ENCODE results near the gene PCSK6. TPM values are rescaled to one million over a fixed set of nuclear protein-coding genes. Genes with fewer than 3 reads are reported as not detected.

Gene PCSK6
- total RNA-seq, 4 donors from 2014 or later: 10.6 to 98.2 (median 12.8) TPM

DNA sequence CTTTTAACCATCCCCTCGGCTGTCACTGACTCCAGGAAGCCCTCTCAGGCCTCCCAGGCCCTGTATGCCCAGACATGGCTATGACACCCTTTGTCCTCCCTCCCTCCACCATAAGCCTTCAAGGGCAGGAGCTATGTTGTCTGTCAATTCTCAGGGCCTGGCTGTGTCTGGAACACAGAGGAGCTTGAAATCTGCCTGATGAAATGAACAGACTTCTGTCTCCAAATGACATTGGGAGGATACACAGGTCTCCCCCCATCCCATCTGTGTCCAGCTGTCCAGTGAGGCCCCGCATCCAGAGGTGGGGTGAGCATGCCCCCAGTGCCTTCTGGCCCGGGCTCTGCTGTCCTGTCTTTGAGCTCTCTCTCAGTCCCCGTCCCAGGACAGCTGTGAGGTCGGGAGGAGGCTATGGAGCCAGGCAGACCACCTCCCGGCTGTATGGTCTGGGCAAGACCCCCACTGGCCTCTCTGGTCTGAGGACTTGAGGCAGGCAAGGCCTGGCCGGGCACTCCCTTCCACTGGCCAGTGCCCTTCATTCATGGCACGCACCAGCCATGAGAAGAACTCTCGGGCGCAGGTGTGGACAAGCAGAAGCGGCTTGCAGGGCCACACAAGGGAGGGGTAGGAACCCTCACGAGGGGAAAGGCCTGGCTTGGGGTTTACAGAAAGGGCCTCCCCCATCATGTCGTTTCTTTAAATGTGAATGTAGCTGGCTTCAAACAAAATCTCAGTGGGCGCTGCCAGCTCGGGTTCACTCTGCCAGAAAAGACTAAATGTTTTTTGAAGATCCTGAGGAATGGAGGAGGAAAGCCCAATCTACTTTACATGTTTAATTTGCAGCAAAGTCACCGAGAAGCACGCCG, 38.9 kb downstream of the PCSK6 start:
- H3K4me3 ChIP-seq: no peak overlapping the region
- H3K9me3 ChIP-seq: no peaks in the 10 kb centered on the region
- no peaks in the 10 kb centered on the region for H3K27me3 ChIP-seq
- no peak for TF ChIP-seq POLR2A (IDR thresholded peaks at IDR 0.05)
- TF ChIP-seq, protein P1, sequence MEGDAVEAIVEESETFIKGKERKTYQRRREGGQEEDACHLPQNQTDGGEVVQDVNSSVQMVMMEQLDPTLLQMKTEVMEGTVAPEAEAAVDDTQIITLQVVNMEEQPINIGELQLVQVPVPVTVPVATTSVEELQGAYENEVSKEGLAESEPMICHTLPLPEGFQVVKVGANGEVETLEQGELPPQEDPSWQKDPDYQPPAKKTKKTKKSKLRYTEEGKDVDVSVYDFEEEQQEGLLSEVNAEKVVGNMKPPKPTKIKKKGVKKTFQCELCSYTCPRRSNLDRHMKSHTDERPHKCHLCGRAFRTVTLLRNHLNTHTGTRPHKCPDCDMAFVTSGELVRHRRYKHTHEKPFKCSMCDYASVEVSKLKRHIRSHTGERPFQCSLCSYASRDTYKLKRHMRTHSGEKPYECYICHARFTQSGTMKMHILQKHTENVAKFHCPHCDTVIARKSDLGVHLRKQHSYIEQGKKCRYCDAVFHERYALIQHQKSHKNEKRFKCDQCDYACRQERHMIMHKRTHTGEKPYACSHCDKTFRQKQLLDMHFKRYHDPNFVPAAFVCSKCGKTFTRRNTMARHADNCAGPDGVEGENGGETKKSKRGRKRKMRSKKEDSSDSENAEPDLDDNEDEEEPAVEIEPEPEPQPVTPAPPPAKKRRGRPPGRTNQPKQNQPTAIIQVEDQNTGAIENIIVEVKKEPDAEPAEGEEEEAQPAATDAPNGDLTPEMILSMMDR (IDR thresholded peaks at IDR 0.05): no peak
- H3K27ac ChIP-seq: no peak overlapping the region
- DNase-seq: no peak
- H3K36me3 ChIP-seq: no peaks in the 10 kb centered on the region
- H3K4me1 ChIP-seq: no peaks in the 10 kb centered on the region

DNA sequence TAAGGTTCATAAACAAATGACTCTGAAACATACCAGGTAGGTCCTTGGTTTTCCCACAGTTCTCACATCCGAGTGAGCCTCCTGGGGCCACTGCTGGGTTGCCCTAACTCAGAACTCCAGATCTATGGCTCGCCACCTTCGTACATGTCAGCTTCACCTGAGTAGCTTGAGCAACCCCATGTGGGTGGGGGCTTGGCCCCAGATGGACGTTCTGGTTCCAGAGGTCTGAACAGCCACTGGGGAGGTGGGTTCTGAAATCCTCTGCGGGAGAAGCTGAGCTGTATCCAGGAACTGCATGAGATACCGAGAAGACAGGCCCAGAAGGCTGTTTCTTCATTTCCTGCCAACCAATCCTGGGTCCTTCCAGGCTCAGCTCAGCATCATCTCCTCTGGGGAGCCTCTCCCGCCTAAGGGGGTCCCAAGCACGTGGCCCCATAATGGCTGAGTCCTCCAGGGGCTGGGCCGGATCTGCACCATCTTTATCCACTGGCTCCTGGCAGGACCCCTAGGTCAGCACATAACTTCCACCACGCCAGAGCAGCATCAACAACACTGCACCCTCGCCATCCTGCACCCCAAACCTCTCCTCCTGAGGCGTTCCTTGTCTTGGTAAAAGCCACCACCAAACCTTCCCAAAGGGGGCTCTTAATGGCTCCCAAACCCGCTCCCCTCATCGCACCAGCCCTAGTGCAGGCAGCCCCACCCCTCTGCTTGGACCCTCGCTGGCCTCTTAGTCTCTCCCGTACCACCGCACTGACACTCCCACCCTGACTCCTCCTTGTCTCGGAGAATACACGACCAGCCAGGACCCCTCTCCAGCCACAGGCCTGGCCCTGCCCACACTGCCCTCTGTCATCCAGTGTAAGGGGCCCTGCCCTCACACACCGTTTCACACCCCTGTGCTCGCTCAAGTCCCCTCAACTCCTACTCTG, 39.8 kb downstream of the PCSK6 start:
- H3K9me3 ChIP-seq: no peaks in the 10 kb centered on the region
- H3K4me3 ChIP-seq: no peak overlapping the region
- H3K27ac ChIP-seq: no peak overlapping the region
- H3K27me3 ChIP-seq: no peaks in the 10 kb centered on the region
- no peak for TF ChIP-seq POLR2A (IDR thresholded peaks at IDR 0.05)
- TF ChIP-seq, protein P1 (IDR thresholded peaks at IDR 0.05): no peak
- no peaks in the 10 kb centered on the region for H3K36me3 ChIP-seq
- DNase-seq: no peak
- H3K4me1 ChIP-seq: no peaks in the 10 kb centered on the region

DNA sequence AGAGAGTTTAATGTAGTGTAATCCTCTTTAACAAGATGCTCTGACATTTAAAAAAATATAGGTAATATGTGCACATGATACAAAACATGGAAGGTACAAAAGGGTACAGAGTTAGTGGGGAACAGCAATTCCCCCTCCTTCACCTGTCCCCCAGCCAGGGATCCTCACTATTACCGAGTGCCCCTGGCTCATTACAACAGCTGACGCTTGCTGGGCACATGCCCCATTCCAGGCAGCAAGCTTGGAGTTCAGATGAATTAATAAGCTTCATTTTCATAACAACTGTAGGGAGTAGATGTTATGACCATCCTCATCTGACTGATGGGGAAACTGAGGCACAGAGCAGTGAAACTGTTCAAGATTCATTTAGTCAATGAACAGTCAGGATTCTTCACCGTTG, 41.2 kb downstream of the PCSK6 start:
- no peak for TF ChIP-seq POLR2A (IDR thresholded peaks at IDR 0.05)
- TF ChIP-seq, protein P1 (IDR thresholded peaks at IDR 0.05): no peak
- no peak overlapping the region for H3K4me3 ChIP-seq
- no peak overlapping the region for H3K27ac ChIP-seq
- H3K36me3 ChIP-seq: no peaks in the 10 kb centered on the region
- H3K4me1 ChIP-seq: no peaks in the 10 kb centered on the region
- H3K9me3 ChIP-seq: no peaks in the 10 kb centered on the region
- H3K27me3 ChIP-seq: no peaks in the 10 kb centered on the region
- DNase-seq: no peak

DNA sequence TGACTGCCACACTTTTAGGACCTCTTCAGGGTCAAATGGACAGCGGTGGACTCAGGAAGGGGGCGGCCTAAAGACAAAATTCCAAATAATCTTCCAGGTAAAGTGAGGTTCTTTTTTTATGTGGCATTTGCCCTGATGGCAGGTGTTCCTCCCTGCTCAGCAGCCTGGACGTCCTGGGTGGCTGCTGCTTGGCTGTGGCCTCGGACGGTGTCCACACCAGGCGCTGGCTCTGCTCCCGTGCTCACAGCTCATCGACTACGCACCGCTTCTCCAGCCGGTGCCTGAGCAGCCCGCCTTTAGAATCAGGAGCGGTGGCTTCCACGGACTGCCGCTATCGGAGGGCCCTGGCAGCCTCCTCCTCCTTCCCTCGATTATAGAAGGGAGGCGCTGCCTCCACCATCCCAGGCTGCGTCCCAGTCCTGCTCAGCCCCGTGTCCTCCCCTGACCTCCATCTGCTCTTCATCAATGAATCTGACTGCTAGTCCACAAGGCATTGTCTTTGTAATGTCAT, 41.9 kb downstream of the PCSK6 start:
- Histone ChIP-seq H3K36me3 (no peaks in the 10 kb centered on the region), H3K9me3 (no peaks in the 10 kb centered on the region), H3K4me1 (no peaks in the 10 kb centered on the region), H3K4me3 (no peak overlapping the region), H3K27ac (no peak overlapping the region), H3K27me3 (no peaks in the 10 kb centered on the region)
- TF ChIP-seq, protein P1 (IDR thresholded peaks at IDR 0.05): no peak
- no peak for TF ChIP-seq POLR2A (IDR thresholded peaks at IDR 0.05)
- DNase-seq: no peak

DNA sequence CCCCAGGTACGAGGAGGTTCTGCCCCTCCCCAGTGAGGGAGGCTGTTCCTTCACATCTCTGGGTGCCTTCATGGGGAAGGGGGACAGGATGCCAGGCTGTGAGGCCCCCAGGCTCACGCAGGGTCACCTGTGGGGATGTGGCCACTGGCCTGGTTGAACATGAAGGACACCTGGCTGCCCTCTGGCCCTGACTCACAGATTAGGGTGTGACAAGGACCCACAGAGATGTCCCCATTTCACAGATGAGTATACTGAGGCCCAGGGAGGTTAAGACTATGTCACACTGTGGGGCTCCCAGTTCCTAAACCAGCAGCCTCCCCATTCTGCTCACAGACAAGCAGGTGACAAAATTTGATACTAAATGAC, 42.4 kb downstream of the PCSK6 start:
- H3K9me3 ChIP-seq: no peaks in the 10 kb centered on the region
- no peak for TF ChIP-seq POLR2A (IDR thresholded peaks at IDR 0.05)
- TF ChIP-seq, protein P1 (IDR thresholded peaks at IDR 0.05): no peak
- H3K27me3 ChIP-seq: no peaks in the 10 kb centered on the region
- DNase-seq: no peak
- no peaks in the 10 kb centered on the region for H3K4me1 ChIP-seq
- H3K27ac ChIP-seq: peak overlapping the region in 1 of 4 donors; percentile 19
- H3K36me3 ChIP-seq: no peaks in the 10 kb centered on the region
- H3K4me3 ChIP-seq: no peak overlapping the region

Data from Peyer's patch (tissue), 4 donors.